NCI-H146 (cell line): Measurements from ENCODE around the gene DFFB.
A peak's percentile ranks its signal among the peaks of the same experiment; 100 is the strongest.
"Not testable (repeated sequence)": the region's sequence is repeated elsewhere in the genome, so short reads cannot be mapped to it uniquely, and the experiment has no call there.

Source experiments
- DNase-seq: peaks from one replicate; lab custom pipeline; 2025; lab: John Stamatoyannopoulos, UW

Gene DFFB

GRCh38 chr1:3856923-3857790 is at the start of gene DFFB, which contains the start of gene CEP104:
DFFB (plus strand) TSS chr1:3857476; CDS start chr1:3857604, 128 bp downstream.
CEP104 (minus strand) TSS chr1:3857211; CDS start chr1:3852407, 4,804 bp downstream.
- DNase-seq = peak; percentile 98

GRCh38 chr1:3807769-3808168 is 49.5 kb upstream of the DFFB start:
- no peak for DNase-seq

GRCh38 chr1:3809680-3810079 is 47.6 kb upstream of the DFFB start:
- DNase-seq = no peak

- not testable (repeated sequence) for DNase-seq
These were observed 47.0 kb upstream of the DFFB start for GRCh38 chr1:3810149-3810761.

- DNase-seq = no peak
These were observed 45.7 kb upstream of the DFFB start for GRCh38 chr1:3811595-3811911.

GRCh38 chr1:3814065-3814464 is 43.2 kb upstream of the DFFB start:
- DNase-seq = no peak

- DNase-seq = no peak
These were observed 42.3 kb upstream of the DFFB start for GRCh38 chr1:3814771-3815561.

- no peak for DNase-seq
These were observed 40.7 kb upstream of the DFFB start for GRCh38 chr1:3816331-3817137.

- DNase-seq = no peak
These were observed 40.0 kb upstream of the DFFB start for GRCh38 chr1:3817138-3817740.

GRCh38 chr1:3817821-3818597 is 39.3 kb upstream of the DFFB start:
- no peak for DNase-seq

GRCh38 chr1:3819771-3820200 is 37.5 kb upstream of the DFFB start:
- DNase-seq = no peak

GRCh38 chr1:3820316-3820715 is 37.0 kb upstream of the DFFB start:
- no peak for DNase-seq

GRCh38 chr1:3821004-3821403 is 36.3 kb upstream of the DFFB start:
- no peak for DNase-seq

GRCh38 chr1:3821447-3821846 is 35.8 kb upstream of the DFFB start:
- DNase-seq = no peak

GRCh38 chr1:3821908-3822307 is 35.4 kb upstream of the DFFB start:
- no peak for DNase-seq

- no peak for DNase-seq
These were observed 34.9 kb upstream of the DFFB start for GRCh38 chr1:3822421-3822820.

- no peak for DNase-seq
These were observed 32.6 kb upstream of the DFFB start for GRCh38 chr1:3824650-3825049.

- DNase-seq = no peak
These were observed 31.9 kb upstream of the DFFB start for GRCh38 chr1:3825356-3825755.

- DNase-seq = no peak
These were observed 29.4 kb upstream of the DFFB start for GRCh38 chr1:3827813-3828307.

- DNase-seq = no peak
These were observed 28.9 kb upstream of the DFFB start for GRCh38 chr1:3828391-3828790.
